Natural killer cell (primary cell): Measurements from ENCODE around the gene DSCAML1. TPM values are rescaled to one million over a fixed set of nuclear protein-coding genes. Genes with fewer than 3 reads are reported as not detected.

Source experiments
- ATAC-seq, 3 donors: fragments of 150-1000 bp in 2 of 3; fragments of 200-7000 bp in 1 of 3; cut with Tn5 transposase; 1 replicate in 1 of 3; 2 replicates in 2 of 3; pipeline ENCODE4 v1.10.0; 2021; ENCODE audit warnings: mild to moderate bottlenecking in 2 of 3, moderate library complexity in 2 of 3
- DNase-seq, 2 donors: peaks; one replicate each; pipeline versions ENCODE4 v3.0.0 to v3.0.0-alpha.2; 2013 to 2021; ENCODE audit warnings: mixed read lengths in 1 of 2
- H3K27ac ChIP-seq: one replicate; pipeline ENCODE4 v1.5.1; 2013; ENCODE audit warnings: mild to moderate bottlenecking, low read length
- H3K27me3 ChIP-seq: one replicate; pipeline ENCODE4 v1.6.1; 2013; ENCODE audit warnings: low read length; ENCODE audit not compliant: control insufficient read depth, insufficient read depth
- H3K36me3 ChIP-seq: one replicate; pipeline ENCODE4 v1.6.1; 2013; ENCODE audit warnings: low read length; ENCODE audit not compliant: control insufficient read depth, insufficient read depth
- H3K4me1 ChIP-seq: one replicate; pipeline ENCODE4 v1.6.1; 2013; ENCODE audit warnings: low read length; ENCODE audit not compliant: control insufficient read depth, insufficient read depth
- H3K4me3 ChIP-seq: one replicate; pipeline ENCODE4 v1.5.1; 2013; ENCODE audit warnings: low read length
- H3K9me3 ChIP-seq: one replicate; pipeline ENCODE4 v1.6.1; 2013; ENCODE audit warnings: low read length; ENCODE audit not compliant: control insufficient read depth, insufficient read depth
- H3K27ac Mint-ChIP-seq, 2 donors: one replicate each; pipeline ENCODE4 v1.8.0; 2022; ENCODE audit warnings: mild to moderate bottlenecking in 2 of 2, mixed read lengths in 2 of 2, moderate library complexity in 1 of 2
- H3K27me3 Mint-ChIP-seq, 2 donors: one replicate each; pipeline ENCODE4 v1.8.0; 2022; ENCODE audit warnings: low read depth in 2 of 2, mixed read lengths in 2 of 2
- H3K36me3 Mint-ChIP-seq: one replicate; pipeline ENCODE4 v1.8.0; 2022; ENCODE audit warnings: mixed read lengths
- H3K4me1 Mint-ChIP-seq, 2 donors: one replicate each; pipeline ENCODE4 v1.8.0; 2022; ENCODE audit warnings: mixed read lengths in 2 of 2
- H3K4me3 Mint-ChIP-seq: one replicate; pipeline ENCODE4 v1.8.0; 2022; ENCODE audit warnings: mild to moderate bottlenecking, moderate library complexity, mixed read lengths
- H3K9me3 Mint-ChIP-seq, 2 donors: one replicate each; pipeline ENCODE4 v1.8.0; 2022; ENCODE audit warnings: mixed read lengths in 2 of 2
- WGBS: methylation state at CpG from one replicate; pipeline ENCODE4 v1.1.7; 2013; ENCODE audit warnings: missing lambda C conversion rate; ENCODE audit not compliant: insufficient coverage; 5-methylcytosine and 5-hydroxymethylcytosine counted together
- intact Hi-C: fragments of 100-400 bp; cut with micrococcal nuclease; formaldehyde crosslinking; loops from one replicate; pipeline ENCODE4 v1.14.2; 2022
- total RNA-seq, 4 donors: library from RNA; stranded (reverse); fragments of 120-200 nt in 1 of 4; gene quantifications; one replicate each; pipeline versions ENCODE4 v1.2.3 to v1.2.4, GENCODE V29; 2013 to 2022
- TF ChIP-seq, protein P1 (sequence below): fragments of 200-600 bp; IDR thresholded peaks from one replicate; pipeline ENCODE4 v1.8.0; 2022; ENCODE audit warnings: antibody characterized with exemption

Gene DSCAML1
- total RNA-seq, 3 donors from 2014 or later (not counting 1 experiment from before 2014, with no cell fraction given): 0.66 TPM; not detected in 2

DNA sequence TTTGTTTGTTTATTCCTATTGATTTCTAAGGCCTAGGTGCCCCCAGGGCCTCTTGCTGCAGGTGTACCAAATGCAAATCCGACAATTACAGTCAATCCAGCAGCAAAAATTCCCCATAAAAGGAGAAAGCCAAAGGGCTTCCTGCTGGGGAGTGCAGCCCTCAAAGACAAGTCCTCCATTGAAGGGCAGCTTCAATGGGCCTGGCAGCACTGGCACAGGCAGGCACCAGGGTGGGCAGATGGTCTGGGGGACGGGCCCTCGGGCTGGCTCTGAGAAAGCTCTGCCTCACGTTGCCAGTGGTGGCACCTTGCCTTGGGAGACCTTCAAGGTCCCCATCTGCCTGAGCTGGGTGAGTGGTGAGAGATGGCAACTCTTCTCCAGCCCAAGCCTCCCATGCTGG, 128.0 kb downstream of the DSCAML1 start:
- Histone ChIP-seq H3K9me3 (no peaks in the 10 kb centered on the region), H3K36me3 (no peaks in the 10 kb centered on the region), H3K27me3 (no peaks in the 10 kb centered on the region), H3K4me1 (peaks cover 5% of the 10 kb centered on the region), H3K27ac (no peak overlapping the region), H3K4me3 (no peak overlapping the region)
- Mint-ChIP-seq H3K4me1 (peaks cover 0 to 5% of the 10 kb centered on the region in 2 donors), H3K36me3 (no peaks in the 10 kb centered on the region), H3K27me3 (peaks cover 0 to 2% of the 10 kb centered on the region in 2 donors), H3K27ac (no peak overlapping the region), H3K9me3 (no peaks in the 10 kb centered on the region), H3K4me3 (no peak overlapping the region)
- TF ChIP-seq, protein P1, sequence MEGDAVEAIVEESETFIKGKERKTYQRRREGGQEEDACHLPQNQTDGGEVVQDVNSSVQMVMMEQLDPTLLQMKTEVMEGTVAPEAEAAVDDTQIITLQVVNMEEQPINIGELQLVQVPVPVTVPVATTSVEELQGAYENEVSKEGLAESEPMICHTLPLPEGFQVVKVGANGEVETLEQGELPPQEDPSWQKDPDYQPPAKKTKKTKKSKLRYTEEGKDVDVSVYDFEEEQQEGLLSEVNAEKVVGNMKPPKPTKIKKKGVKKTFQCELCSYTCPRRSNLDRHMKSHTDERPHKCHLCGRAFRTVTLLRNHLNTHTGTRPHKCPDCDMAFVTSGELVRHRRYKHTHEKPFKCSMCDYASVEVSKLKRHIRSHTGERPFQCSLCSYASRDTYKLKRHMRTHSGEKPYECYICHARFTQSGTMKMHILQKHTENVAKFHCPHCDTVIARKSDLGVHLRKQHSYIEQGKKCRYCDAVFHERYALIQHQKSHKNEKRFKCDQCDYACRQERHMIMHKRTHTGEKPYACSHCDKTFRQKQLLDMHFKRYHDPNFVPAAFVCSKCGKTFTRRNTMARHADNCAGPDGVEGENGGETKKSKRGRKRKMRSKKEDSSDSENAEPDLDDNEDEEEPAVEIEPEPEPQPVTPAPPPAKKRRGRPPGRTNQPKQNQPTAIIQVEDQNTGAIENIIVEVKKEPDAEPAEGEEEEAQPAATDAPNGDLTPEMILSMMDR: no peak
- 76% methylated on average over 4 of the region's 4 CpGs for WGBS
- intact Hi-C loops: no loop called here
- no peak for DNase-seq
- no peak for ATAC-seq

DNA sequence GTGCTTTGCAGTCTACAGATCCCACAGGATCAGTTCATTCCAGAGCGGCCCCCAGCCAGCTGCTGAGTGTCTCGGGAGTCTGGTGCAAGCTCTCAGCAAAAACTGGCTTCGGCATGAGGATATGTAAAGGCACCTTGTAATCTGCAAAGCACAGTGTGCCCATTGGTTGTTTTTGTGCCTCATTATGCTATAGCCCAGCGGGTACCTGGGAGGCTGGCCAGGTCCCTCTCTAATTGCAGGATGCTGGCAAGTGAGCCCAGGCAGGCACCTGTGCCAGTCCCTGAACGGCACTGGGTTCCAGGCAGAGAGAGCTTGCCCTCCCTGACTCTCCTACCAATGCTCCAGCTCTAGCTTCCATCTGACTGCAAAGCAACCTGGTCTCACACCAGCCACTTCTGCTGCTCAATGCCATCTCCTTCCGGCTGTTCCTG, 128.7 kb downstream of the DSCAML1 start:
- no peaks in the 10 kb centered on the region for H3K9me3 Mint-ChIP-seq
- TF ChIP-seq, protein P1: no peak
- ATAC-seq: no peak
- H3K27ac Mint-ChIP-seq: no peak overlapping the region
- Histone ChIP-seq H3K4me1 (peaks cover 5% of the 10 kb centered on the region), H3K27me3 (no peaks in the 10 kb centered on the region), H3K27ac (no peak overlapping the region), H3K4me3 (no peak overlapping the region), H3K9me3 (no peaks in the 10 kb centered on the region), H3K36me3 (no peaks in the 10 kb centered on the region)
- no peaks in the 10 kb centered on the region for H3K36me3 Mint-ChIP-seq
- 91% methylated on average over 6 of the region's 6 CpGs for WGBS
- no peak overlapping the region for H3K4me3 Mint-ChIP-seq
- H3K27me3 Mint-ChIP-seq: peaks cover 5 to 8% of the 10 kb centered on the region in 2 donors
- DNase-seq: no peak
- intact Hi-C loops: no loop called here
- H3K4me1 Mint-ChIP-seq: peaks cover 0 to 5% of the 10 kb centered on the region in 2 donors

DNA sequence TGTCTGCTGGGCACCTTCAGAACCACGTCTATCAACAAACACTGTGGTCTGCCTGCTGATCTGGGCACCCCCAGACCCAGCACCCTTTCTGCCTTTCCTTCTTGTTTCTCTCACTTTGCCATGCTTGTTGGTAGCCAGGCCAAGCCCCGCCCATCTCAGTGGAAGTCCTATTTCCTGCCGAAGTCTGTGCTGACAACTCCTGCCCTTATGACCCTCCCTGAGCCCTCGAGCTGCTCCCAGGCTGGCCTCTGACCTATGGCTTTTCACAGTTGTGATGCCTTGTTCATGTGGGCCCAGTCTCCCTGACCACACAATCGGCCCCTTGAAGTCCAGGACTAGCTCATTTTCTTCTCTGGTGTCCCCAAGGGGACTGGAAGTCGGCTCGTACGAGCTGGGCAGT, 132.1 kb downstream of the DSCAML1 start:
- H3K4me3 Mint-ChIP-seq: no peak overlapping the region
- no peaks in the 10 kb centered on the region for H3K36me3 ChIP-seq
- no peak for ATAC-seq
- H3K27me3 ChIP-seq: no peaks in the 10 kb centered on the region
- peaks cover 10 to 11% of the 10 kb centered on the region in 2 donors for H3K27me3 Mint-ChIP-seq
- 58% methylated on average over 8 of the region's 8 CpGs for WGBS
- TF ChIP-seq, protein P1: no peak
- H3K9me3 Mint-ChIP-seq: no peaks in the 10 kb centered on the region
- H3K4me3 ChIP-seq: no peak overlapping the region
- no peaks in the 10 kb centered on the region for H3K9me3 ChIP-seq
- H3K4me1 ChIP-seq: peaks cover 5% of the 10 kb centered on the region
- intact Hi-C loops: no loop called here
- DNase-seq: no peak
- H3K27ac Mint-ChIP-seq: no peak overlapping the region
- H3K4me1 Mint-ChIP-seq: peaks cover 0 to 5% of the 10 kb centered on the region in 2 donors
- H3K36me3 Mint-ChIP-seq: no peaks in the 10 kb centered on the region
- H3K27ac ChIP-seq: no peak overlapping the region

DNA sequence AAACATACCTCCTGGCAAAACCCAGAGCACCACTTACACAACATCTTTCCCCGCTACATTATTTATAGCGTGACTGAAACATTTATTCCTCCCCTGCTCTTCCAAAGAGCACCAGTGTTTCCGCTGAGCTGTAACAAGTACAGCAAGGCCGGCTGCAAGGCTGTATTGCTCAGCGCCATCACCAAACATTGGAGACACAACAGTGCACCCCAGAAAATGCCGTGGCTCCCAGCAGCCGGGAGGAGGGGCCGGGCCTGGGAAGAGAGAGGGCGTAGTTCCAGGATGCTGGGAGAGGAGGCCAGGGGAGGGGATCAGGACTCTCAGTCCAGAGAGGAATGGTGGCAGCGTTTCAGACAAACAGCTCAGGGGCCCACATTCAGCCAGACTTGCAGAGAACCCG, 133.2 kb downstream of the DSCAML1 start:
- no peak overlapping the region for H3K27ac Mint-ChIP-seq
- no peaks in the 10 kb centered on the region for H3K36me3 Mint-ChIP-seq
- no peaks in the 10 kb centered on the region for H3K27me3 ChIP-seq
- H3K27ac ChIP-seq: no peak overlapping the region
- no peaks in the 10 kb centered on the region for H3K9me3 Mint-ChIP-seq
- intact Hi-C loops: no loop called here
- no peaks in the 10 kb centered on the region for H3K36me3 ChIP-seq
- TF ChIP-seq, protein P1: no peak
- peaks cover 5% of the 10 kb centered on the region for H3K4me1 ChIP-seq
- DNase-seq: no peak
- no peak for ATAC-seq
- WGBS: 28% methylated on average over 11 of the region's 11 CpGs
- H3K4me1 Mint-ChIP-seq: peaks cover 0 to 5% of the 10 kb centered on the region in 2 donors
- H3K27me3 Mint-ChIP-seq: peaks cover 9 to 10% of the 10 kb centered on the region in 2 donors
- H3K4me3 Mint-ChIP-seq: no peak overlapping the region
- H3K9me3 ChIP-seq: no peaks in the 10 kb centered on the region
- no peak overlapping the region for H3K4me3 ChIP-seq
